Stimulated activated CD4-positive, alpha-beta T cell treated with anti-CD3 and anti-CD28 coated beads, Interleukin-15, amount 100 ng/mL, for 1 hour (primary cell): ENCODE results near the gene PCK1.

Source experiments
- DNase-seq, 2 donors: peaks; one replicate each; pipeline ENCODE4 v3.0.0-alpha.2; 2020; ENCODE audit warnings: low read depth in 1 of 2, low spot score in 1 of 2

Gene PCK1

GRCh38 chr20:57601211-57601570 is 40.3 kb downstream of the PCK1 start:
- no peak for DNase-seq

- DNase-seq: no peak
Measured at GRCh38 chr20:57601737-57602136, 40.8 kb downstream of the PCK1 start.

- DNase-seq: no peak
Measured at GRCh38 chr20:57603120-57603519, 42.2 kb downstream of the PCK1 start.

- no peak for DNase-seq
Measured at GRCh38 chr20:57605045-57605444, 44.1 kb downstream of the PCK1 start.

GRCh38 chr20:57605878-57606277 is 45.0 kb downstream of the PCK1 start:
- DNase-seq: no peak

- DNase-seq: no peak
Measured at GRCh38 chr20:57608516-57608915, 47.6 kb downstream of the PCK1 start.

GRCh38 chr20:57609086-57609841 is 48.4 kb downstream of the PCK1 start:
- DNase-seq: no peak

- no peak for DNase-seq
Measured at GRCh38 chr20:57609842-57610167, 48.9 kb downstream of the PCK1 start.

GRCh38 chr20:57610261-57610952 is 49.5 kb downstream of the PCK1 start:
- DNase-seq: no peak

- no peak for DNase-seq
Measured at GRCh38 chr20:57611586-57612311, 50.8 kb downstream of the PCK1 start.

- no peak for DNase-seq
Measured at GRCh38 chr20:57612436-57612835, 51.5 kb downstream of the PCK1 start.

- no peak for DNase-seq
Measured at GRCh38 chr20:57612916-57613315, 52.0 kb downstream of the PCK1 start.

- DNase-seq: no peak
Measured at GRCh38 chr20:57613481-57613921, 52.6 kb downstream of the PCK1 start.

GRCh38 chr20:57614490-57615444 is 53.9 kb downstream of the PCK1 start:
- DNase-seq: no peak

- no peak for DNase-seq
Measured at GRCh38 chr20:57615445-57615811, 54.5 kb downstream of the PCK1 start.

- no peak for DNase-seq
Measured at GRCh38 chr20:57616143-57616951, 55.4 kb downstream of the PCK1 start.

- no peak for DNase-seq
Measured at GRCh38 chr20:57617079-57617795, 56.3 kb downstream of the PCK1 start.
